Fibroblast of the aortic adventitia (primary cell): ENCODE results near the gene GFAP. TPM values are rescaled to one million over a fixed set of nuclear protein-coding genes. Genes with fewer than 3 reads are reported as not detected.

ENCODE experiments used
- DNase-seq: peaks from one replicate; pipeline ENCODE4 v3.0.0-alpha.2; 2010; ENCODE audit warnings: low read depth
- H3K4me3 ChIP-seq: 2 replicates; pipeline ENCODE4 v1.5.1; 2011; ENCODE audit warnings: low read depth, mild to moderate bottlenecking, control low read depth, low read length, moderate library complexity
- total RNA-seq: library from RNA; depleted of rRNA; stranded (reverse); fragments of >200 nt; gene quantifications from 2 replicates; pipeline ENCODE4 v1.2.3, GENCODE V29; 2012; ENCODE audit warnings: low replicate concordance
- TF ChIP-seq, protein P1 (sequence below): IDR thresholded peaks from 2 replicates; pipeline ENCODE4 v1.5.1; 2011; ENCODE audit warnings: mild to moderate bottlenecking, low read length, control low read depth, inconsistent platforms; ENCODE audit not compliant: insufficient read depth

The GFAP gene
- total RNA-seq, 1 donor: not detected

- DNase-seq: no peak
- TF ChIP-seq, protein P1, sequence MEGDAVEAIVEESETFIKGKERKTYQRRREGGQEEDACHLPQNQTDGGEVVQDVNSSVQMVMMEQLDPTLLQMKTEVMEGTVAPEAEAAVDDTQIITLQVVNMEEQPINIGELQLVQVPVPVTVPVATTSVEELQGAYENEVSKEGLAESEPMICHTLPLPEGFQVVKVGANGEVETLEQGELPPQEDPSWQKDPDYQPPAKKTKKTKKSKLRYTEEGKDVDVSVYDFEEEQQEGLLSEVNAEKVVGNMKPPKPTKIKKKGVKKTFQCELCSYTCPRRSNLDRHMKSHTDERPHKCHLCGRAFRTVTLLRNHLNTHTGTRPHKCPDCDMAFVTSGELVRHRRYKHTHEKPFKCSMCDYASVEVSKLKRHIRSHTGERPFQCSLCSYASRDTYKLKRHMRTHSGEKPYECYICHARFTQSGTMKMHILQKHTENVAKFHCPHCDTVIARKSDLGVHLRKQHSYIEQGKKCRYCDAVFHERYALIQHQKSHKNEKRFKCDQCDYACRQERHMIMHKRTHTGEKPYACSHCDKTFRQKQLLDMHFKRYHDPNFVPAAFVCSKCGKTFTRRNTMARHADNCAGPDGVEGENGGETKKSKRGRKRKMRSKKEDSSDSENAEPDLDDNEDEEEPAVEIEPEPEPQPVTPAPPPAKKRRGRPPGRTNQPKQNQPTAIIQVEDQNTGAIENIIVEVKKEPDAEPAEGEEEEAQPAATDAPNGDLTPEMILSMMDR: no peak
- no peak overlapping the region for H3K4me3 ChIP-seq
Observed at GRCh38 chr17:44931376-44931775, 16.1 kb upstream of the GFAP start.

- TF ChIP-seq, protein P1: no peak
- no peak overlapping the region for H3K4me3 ChIP-seq
- no peak for DNase-seq
Observed at GRCh38 chr17:44930667-44931066, 15.4 kb upstream of the GFAP start.

GRCh38 chr17:44928950-44929720, 13.8 kb upstream of the GFAP start:
- TF ChIP-seq, protein P1: no peak
- no peak for DNase-seq
- no peak overlapping the region for H3K4me3 ChIP-seq

DNA sequence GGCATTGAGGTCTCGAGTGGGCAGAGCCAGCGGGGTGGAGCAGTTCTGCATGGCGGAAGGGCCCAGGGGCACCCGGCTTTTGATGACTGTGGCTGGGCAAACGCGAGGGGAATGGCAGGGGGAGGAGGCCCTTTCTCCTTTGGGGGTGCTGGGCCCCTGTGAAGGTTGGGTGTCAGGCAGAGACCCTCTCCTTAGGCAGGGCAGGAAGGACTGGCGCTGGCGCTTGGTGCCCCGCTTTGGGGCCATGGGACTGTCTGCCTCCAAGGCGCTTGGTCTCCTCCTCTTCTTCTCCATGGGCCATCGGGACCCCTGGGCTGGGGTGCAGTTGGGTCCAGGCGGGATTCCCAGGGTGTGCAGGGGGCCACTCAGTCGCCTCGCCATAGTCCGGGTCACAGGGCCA, 12.8 kb upstream of the GFAP start:
- H3K4me3 ChIP-seq: no peak overlapping the region
- TF ChIP-seq, protein P1: no peak
- DNase-seq: no peak

DNA sequence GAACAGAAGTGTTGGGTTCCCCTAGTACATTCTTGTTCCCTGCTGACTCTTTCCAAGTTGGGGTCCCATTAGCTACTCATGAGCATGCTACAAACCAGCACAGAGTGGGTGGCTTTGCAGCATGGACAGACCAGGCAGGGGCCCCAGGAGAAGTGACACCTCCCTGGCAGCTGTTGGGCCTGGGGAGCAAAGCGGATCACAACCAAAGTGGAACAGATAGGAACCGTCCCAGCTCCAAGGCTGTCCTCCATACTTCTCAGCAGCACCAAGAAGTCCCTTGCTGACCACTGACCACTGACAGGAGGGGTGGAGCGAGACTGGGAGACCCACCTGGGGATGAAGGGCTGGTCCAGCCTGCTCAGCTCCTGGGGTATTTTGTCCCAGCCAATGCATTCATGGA, 12.4 kb upstream of the GFAP start:
- H3K4me3 ChIP-seq: no peak overlapping the region
- no peak for DNase-seq
- TF ChIP-seq, protein P1: no peak

DNA sequence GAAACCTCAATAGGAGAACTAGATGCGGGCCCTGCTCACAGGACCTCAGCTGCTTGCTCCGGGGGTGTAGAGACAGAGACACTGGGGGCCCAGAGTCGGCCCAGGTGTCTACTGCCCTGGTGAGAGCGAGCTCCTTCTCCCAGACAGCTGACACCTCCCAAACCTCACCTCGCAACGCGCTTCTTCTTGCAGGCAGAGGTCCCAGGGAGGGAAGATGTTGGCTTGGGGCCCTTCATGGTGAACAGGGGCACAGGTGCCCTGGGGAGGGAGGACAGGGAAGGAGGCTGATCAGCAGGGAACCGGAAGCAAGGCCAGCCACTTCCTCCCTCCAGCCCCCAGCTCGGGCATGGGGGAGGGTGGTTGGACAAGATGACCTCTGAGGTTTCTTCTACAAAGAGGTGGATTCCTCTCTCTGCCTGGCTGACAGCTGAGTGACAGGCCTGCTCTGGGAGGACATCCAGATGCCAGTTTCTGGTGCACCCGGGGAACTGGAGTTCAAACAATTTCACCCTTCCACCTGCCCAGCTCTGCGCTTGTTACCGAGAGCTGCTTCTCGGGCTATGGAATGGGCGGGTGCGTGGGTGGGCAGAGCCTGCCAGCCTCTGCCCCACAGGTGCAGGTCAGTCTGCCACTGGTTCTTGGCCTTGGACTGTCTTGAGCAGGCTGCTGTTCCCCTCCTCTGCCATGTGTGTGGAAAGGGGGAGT, 11.7 kb upstream of the GFAP start:
- TF ChIP-seq, protein P1: no peak
- DNase-seq: no peak

More for the DNA sequence above, 11.7 kb upstream of the GFAP start:
- no peak overlapping the region for H3K4me3 ChIP-seq
